HEK293 (cell line): ENCODE data around the gene CRYBG2.
A peak's percentile ranks its signal among the peaks of the same experiment; 100 is the strongest.

Source experiments
- BCL11A ChIP-seq: fragments of 450-650 bp; formaldehyde crosslinking; IDR thresholded peaks from 2 replicates; pipeline ENCODE4 v1.5.1; 2016; ENCODE audit warnings: low read depth, missing biosample characterization, missing genetic modification characterization
- GLI2 ChIP-seq: fragments of 450-650 bp; formaldehyde crosslinking; IDR thresholded peaks from 2 replicates; pipeline ENCODE4; 2017; ENCODE audit warnings: missing biosample characterization, missing genetic modification characterization, low read depth, borderline replicate concordance
- GLIS2 ChIP-seq: fragments of 450-650 bp; formaldehyde crosslinking; IDR thresholded peaks from 2 replicates; pipeline ENCODE4 v1.5.1; 2016; ENCODE audit warnings: missing biosample characterization, missing genetic modification characterization
- IKZF3 ChIP-seq: fragments of 450-650 bp; IDR thresholded peaks from 2 replicates; pipeline ENCODE4 v1.5.0; 2018; ENCODE audit warnings: missing biosample characterization, mild to moderate bottlenecking, missing genetic modification characterization, moderate library complexity
- KLF16 ChIP-seq: fragments of 450-650 bp; formaldehyde crosslinking; IDR thresholded peaks from 2 replicates; pipeline ENCODE4 v1.5.1; 2017; ENCODE audit warnings: missing biosample characterization, missing genetic modification characterization
- MYNN ChIP-seq: fragments of 450-650 bp; formaldehyde crosslinking; IDR thresholded peaks from 2 replicates; pipeline ENCODE4 v1.5.1; 2016; ENCODE audit warnings: missing biosample characterization, missing genetic modification characterization, borderline replicate concordance
- MZF1 ChIP-seq: fragments of 450-650 bp; formaldehyde crosslinking; IDR thresholded peaks from 2 replicates; pipeline ENCODE4 v1.5.1; 2017; ENCODE audit warnings: missing biosample characterization, missing genetic modification characterization, borderline replicate concordance
- SETDB1 ChIP-seq: IDR thresholded peaks from one replicate; pipeline ENCODE4 v1.6.1; 2017; ENCODE audit warnings: mild to moderate bottlenecking, low read length, moderate library complexity, mixed read lengths; ENCODE audit not compliant: insufficient read length
- ZBTB21 ChIP-seq: fragments of 450-650 bp; formaldehyde crosslinking; IDR thresholded peaks from 2 replicates; pipeline ENCODE4 v1.5.1; 2017; ENCODE audit warnings: missing biosample characterization, missing genetic modification characterization
- ZBTB26 ChIP-seq: fragments of 450-650 bp; formaldehyde crosslinking; optimal IDR thresholded peaks from 2 replicates; pipeline ENCODE3; 2016; ENCODE audit warnings: missing biosample characterization, mild to moderate bottlenecking, missing genetic modification characterization
- ZFP3 ChIP-seq: fragments of 450-650 bp; formaldehyde crosslinking; IDR thresholded peaks from 2 replicates; pipeline ENCODE4 v1.5.1; 2016; ENCODE audit warnings: low read depth, missing biosample characterization, missing genetic modification characterization
- ZFP69B ChIP-seq: fragments of 450-650 bp; formaldehyde crosslinking; IDR thresholded peaks from 2 replicates; pipeline ENCODE4 v1.5.1; 2016; ENCODE audit warnings: missing biosample characterization, missing genetic modification characterization
- ZNF112 ChIP-seq: fragments of 450-650 bp; formaldehyde crosslinking; IDR thresholded peaks from 2 replicates; pipeline ENCODE4 v1.5.0; 2017; ENCODE audit warnings: missing biosample characterization, missing genetic modification characterization
- ZNF175 ChIP-seq: fragments of 450-650 bp; formaldehyde crosslinking; IDR thresholded peaks from 2 replicates; pipeline ENCODE4 v1.5.1; 2016; ENCODE audit warnings: missing biosample characterization, missing genetic modification characterization
- ZNF2 ChIP-seq: fragments of 450-650 bp; formaldehyde crosslinking; IDR thresholded peaks from 2 replicates; pipeline ENCODE4 v1.5.1; 2016; ENCODE audit warnings: missing biosample characterization, missing genetic modification characterization
- ZNF202 ChIP-seq: fragments of 450-650 bp; formaldehyde crosslinking; IDR thresholded peaks from 2 replicates; pipeline ENCODE4 v1.5.1; 2016; ENCODE audit warnings: missing biosample characterization, missing genetic modification characterization, borderline replicate concordance
- ZNF239 ChIP-seq: fragments of 450-650 bp; formaldehyde crosslinking; IDR thresholded peaks from 2 replicates; pipeline ENCODE4 v1.5.1; 2016; ENCODE audit warnings: missing biosample characterization, missing genetic modification characterization
- ZNF24 ChIP-seq: fragments of 450-650 bp; formaldehyde crosslinking; IDR thresholded peaks from 2 replicates; pipeline ENCODE4 v1.5.1; 2016; ENCODE audit warnings: missing biosample characterization, missing genetic modification characterization
- ZNF366 ChIP-seq: fragments of 450-650 bp; formaldehyde crosslinking; conservative IDR thresholded peaks from 2 replicates; pipeline ENCODE4 v1.5.1; 2016; ENCODE audit warnings: missing biosample characterization, missing genetic modification characterization
- ZNF423 ChIP-seq: fragments of 450-650 bp; formaldehyde crosslinking; IDR thresholded peaks from 2 replicates; pipeline ENCODE4 v1.5.1; 2016; ENCODE audit warnings: missing biosample characterization, missing genetic modification characterization
- ZNF501 ChIP-seq: fragments of 450-650 bp; formaldehyde crosslinking; IDR thresholded peaks from 2 replicates; pipeline ENCODE4 v1.5.1; 2016; ENCODE audit warnings: missing biosample characterization, missing genetic modification characterization
- ZNF513 ChIP-seq: fragments of 450-650 bp; IDR thresholded peaks from 2 replicates; pipeline ENCODE4 v1.5.1; 2018; ENCODE audit warnings: missing biosample characterization, missing genetic modification characterization
- ZNF530 ChIP-seq: fragments of 450-650 bp; formaldehyde crosslinking; IDR thresholded peaks from 2 replicates; pipeline ENCODE4 v1.5.1; 2016; ENCODE audit warnings: low read depth, missing biosample characterization, missing genetic modification characterization
- ZNF596 ChIP-seq: fragments of 450-650 bp; IDR thresholded peaks from 2 replicates; pipeline ENCODE4 v1.5.0; 2018; ENCODE audit warnings: missing biosample characterization, mild to moderate bottlenecking, missing genetic modification characterization, moderate library complexity
- ZNF621 ChIP-seq: fragments of 450-650 bp; formaldehyde crosslinking; IDR thresholded peaks from 2 replicates; pipeline ENCODE4 v1.5.1; 2017; ENCODE audit warnings: missing biosample characterization, missing genetic modification characterization
- ZNF701 ChIP-seq: fragments of 450-650 bp; formaldehyde crosslinking; IDR thresholded peaks from 2 replicates; pipeline ENCODE4 v1.5.1; 2016; ENCODE audit warnings: missing biosample characterization, missing genetic modification characterization
- ZNF704 ChIP-seq: fragments of 450-650 bp; formaldehyde crosslinking; IDR thresholded peaks from 2 replicates; pipeline ENCODE4 v1.5.1; 2016; ENCODE audit warnings: missing biosample characterization, missing genetic modification characterization
- ZNF776 ChIP-seq: fragments of 450-650 bp; formaldehyde crosslinking; IDR thresholded peaks from 2 replicates; pipeline ENCODE4 v1.5.0; 2017; ENCODE audit warnings: missing biosample characterization, missing genetic modification characterization, borderline replicate concordance
- ZNF791 ChIP-seq: fragments of 450-650 bp; formaldehyde crosslinking; IDR thresholded peaks from 2 replicates; pipeline ENCODE4 v1.5.1; 2016; ENCODE audit warnings: missing biosample characterization, missing genetic modification characterization
- TF ChIP-seq, protein P1 (sequence below): fragments of 450-650 bp; formaldehyde crosslinking; IDR thresholded peaks from 2 replicates; pipeline ENCODE4 v1.5.1; 2017; ENCODE audit warnings: missing biosample characterization, missing genetic modification characterization
- TF ChIP-seq, protein P2 (sequence below): fragments of 450-650 bp; formaldehyde crosslinking; IDR thresholded peaks from 2 replicates; pipeline ENCODE4 v1.5.1; 2017; ENCODE audit warnings: missing biosample characterization, missing genetic modification characterization
- TF ChIP-seq, protein P3 (sequence below): fragments of 450-650 bp; formaldehyde crosslinking; IDR thresholded peaks from 2 replicates; pipeline ENCODE4 v1.5.1; 2016; ENCODE audit warnings: missing biosample characterization, missing genetic modification characterization

The CRYBG2 gene

DNA sequence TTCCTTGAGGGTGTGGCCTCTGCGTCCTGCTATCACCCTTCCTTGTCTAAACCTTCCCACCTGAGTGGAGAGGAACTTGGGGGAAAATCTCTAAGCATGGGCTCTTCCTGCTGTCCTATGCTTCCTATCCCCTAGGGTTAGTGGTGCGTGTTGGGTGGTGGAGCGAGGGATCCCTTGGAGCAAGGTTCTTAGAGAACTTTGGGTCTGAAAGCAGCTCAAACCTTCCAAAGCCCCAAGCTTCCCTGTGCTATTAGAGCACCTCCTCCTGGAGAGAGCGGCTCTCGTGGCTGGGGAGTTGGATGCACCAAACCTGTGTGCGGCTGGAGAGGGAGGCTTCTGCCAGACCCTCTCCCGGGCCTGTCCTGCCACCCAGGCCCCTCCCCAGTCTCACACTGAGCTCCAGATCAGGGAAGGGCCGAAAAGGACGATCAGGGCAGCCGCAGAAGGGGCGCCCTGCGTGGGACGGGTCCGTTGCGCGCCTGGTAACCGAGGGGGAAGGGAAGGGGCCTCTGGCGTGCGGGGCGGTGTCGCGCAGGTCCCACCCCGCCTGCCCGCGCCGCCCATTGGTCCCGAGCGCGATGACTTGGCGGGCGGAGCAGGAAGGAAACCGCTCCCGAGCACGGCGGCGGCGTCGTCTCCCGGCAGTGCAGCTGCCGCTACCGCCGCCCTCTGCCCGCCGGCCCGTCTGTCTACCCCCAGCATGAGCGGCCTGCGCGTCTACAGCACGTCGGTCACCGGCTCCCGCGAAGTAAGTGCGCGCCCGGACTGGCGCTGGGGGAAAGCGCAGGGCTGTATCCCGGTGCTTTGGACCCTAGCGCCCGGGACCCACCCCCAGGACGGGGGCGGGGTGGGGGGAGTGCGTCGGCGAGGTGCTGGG lies 74.2 kb downstream of the CRYBG2 start, which contains the start of gene SH3BGRL3 (continued):
- no peak; the same call in 1 of the 2 replicates for TF ChIP-seq ZNF24
- TF ChIP-seq ZNF366 (tag by site-specific recombination), result no peak
- no peak for TF ChIP-seq ZNF596 (tag by site-specific recombination)
- no peak for TF ChIP-seq ZNF704
- TF ChIP-seq, protein P1, sequence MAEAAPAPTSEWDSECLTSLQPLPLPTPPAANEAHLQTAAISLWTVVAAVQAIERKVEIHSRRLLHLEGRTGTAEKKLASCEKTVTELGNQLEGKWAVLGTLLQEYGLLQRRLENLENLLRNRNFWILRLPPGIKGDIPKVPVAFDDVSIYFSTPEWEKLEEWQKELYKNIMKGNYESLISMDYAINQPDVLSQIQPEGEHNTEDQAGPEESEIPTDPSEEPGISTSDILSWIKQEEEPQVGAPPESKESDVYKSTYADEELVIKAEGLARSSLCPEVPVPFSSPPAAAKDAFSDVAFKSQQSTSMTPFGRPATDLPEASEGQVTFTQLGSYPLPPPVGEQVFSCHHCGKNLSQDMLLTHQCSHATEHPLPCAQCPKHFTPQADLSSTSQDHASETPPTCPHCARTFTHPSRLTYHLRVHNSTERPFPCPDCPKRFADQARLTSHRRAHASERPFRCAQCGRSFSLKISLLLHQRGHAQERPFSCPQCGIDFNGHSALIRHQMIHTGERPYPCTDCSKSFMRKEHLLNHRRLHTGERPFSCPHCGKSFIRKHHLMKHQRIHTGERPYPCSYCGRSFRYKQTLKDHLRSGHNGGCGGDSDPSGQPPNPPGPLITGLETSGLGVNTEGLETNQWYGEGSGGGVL (tag by site-specific recombination), result peak; percentile 29; the same call in 1 of the 2 replicates
- peak; percentile 89 for TF ChIP-seq GLIS2
- no peak for TF ChIP-seq ZBTB21 (tag by site-specific recombination)
- TF ChIP-seq ZNF112, result no peak
- TF ChIP-seq ZNF701 (tag by site-specific recombination), result no peak
- TF ChIP-seq MZF1 (tag by site-specific recombination), result no peak
- TF ChIP-seq ZNF501, result peak; percentile 86
- TF ChIP-seq ZNF513, result no peak
- peak; percentile 86 for TF ChIP-seq ZFP69B (tag by site-specific recombination)
- TF ChIP-seq BCL11A, result no peak
- no peak for TF ChIP-seq ZNF423 (tag by site-specific recombination)
- TF ChIP-seq ZNF791, result no peak
- no peak for TF ChIP-seq ZNF621 (tag by site-specific recombination)
- TF ChIP-seq ZNF202 (tag by site-specific recombination), result no peak
- TF ChIP-seq, protein P2, sequence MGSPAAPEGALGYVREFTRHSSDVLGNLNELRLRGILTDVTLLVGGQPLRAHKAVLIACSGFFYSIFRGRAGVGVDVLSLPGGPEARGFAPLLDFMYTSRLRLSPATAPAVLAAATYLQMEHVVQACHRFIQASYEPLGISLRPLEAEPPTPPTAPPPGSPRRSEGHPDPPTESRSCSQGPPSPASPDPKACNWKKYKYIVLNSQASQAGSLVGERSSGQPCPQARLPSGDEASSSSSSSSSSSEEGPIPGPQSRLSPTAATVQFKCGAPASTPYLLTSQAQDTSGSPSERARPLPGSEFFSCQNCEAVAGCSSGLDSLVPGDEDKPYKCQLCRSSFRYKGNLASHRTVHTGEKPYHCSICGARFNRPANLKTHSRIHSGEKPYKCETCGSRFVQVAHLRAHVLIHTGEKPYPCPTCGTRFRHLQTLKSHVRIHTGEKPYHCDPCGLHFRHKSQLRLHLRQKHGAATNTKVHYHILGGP, result no peak
- no peak for TF ChIP-seq ZNF530 (tag by site-specific recombination)
- TF ChIP-seq ZBTB26, result peak; percentile 98
- peak; percentile 77; the same call in 1 of the 2 replicates for TF ChIP-seq ZNF2 (tag by site-specific recombination)
- no peak for TF ChIP-seq ZFP3
- TF ChIP-seq, protein P3, sequence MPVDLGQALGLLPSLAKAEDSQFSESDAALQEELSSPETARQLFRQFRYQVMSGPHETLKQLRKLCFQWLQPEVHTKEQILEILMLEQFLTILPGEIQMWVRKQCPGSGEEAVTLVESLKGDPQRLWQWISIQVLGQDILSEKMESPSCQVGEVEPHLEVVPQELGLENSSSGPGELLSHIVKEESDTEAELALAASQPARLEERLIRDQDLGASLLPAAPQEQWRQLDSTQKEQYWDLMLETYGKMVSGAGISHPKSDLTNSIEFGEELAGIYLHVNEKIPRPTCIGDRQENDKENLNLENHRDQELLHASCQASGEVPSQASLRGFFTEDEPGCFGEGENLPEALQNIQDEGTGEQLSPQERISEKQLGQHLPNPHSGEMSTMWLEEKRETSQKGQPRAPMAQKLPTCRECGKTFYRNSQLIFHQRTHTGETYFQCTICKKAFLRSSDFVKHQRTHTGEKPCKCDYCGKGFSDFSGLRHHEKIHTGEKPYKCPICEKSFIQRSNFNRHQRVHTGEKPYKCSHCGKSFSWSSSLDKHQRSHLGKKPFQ (tag by site-specific recombination), result no peak
- peak; percentile 85 for TF ChIP-seq KLF16 (tag by site-specific recombination)
- no peak for TF ChIP-seq SETDB1
- no peak for TF ChIP-seq ZNF175
- no peak for TF ChIP-seq ZNF776 (tag by site-specific recombination)
- 0 out of 2 replicates have a peak, but pooled peaks have one; percentile 22 for TF ChIP-seq ZNF239
- TF ChIP-seq GLI2 (tag by site-specific recombination), result no peak
- 0 out of 2 replicates have a peak, but pooled peaks have one; percentile 11 for TF ChIP-seq MYNN (tag by site-specific recombination)
- TF ChIP-seq IKZF3, result 0 out of 2 replicates have a peak, but pooled peaks have one; percentile 30
